ENCODE data around the gene ALOX15.

Gene ALOX15

DNA sequence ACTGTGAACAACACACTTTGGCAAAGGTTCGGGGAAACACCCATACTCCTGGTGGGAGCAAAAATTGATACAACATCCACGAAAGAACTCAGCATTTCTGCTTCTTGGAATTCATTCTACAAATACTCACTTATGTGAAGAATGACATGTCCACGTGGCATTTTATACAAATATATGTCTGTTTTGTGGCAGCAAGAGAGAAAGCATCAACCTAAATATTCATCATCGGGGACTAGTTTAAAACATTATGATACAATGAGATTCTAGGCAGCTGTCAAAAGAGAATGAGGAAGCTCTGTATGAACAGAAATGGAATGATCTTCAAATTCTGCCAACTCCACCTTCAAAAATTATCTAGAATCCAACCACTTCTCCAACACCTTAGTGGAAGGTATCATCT is 25.7 kb upstream of the ALOX15 start:
- DNase-seq (ENCODE audit: low read depth), result no peak
- H3K4me3 ChIP-seq (ENCODE audit: control insufficient read depth, low read depth, low read length), result no peak overlapping the region
- TF ChIP-seq, protein P1, sequence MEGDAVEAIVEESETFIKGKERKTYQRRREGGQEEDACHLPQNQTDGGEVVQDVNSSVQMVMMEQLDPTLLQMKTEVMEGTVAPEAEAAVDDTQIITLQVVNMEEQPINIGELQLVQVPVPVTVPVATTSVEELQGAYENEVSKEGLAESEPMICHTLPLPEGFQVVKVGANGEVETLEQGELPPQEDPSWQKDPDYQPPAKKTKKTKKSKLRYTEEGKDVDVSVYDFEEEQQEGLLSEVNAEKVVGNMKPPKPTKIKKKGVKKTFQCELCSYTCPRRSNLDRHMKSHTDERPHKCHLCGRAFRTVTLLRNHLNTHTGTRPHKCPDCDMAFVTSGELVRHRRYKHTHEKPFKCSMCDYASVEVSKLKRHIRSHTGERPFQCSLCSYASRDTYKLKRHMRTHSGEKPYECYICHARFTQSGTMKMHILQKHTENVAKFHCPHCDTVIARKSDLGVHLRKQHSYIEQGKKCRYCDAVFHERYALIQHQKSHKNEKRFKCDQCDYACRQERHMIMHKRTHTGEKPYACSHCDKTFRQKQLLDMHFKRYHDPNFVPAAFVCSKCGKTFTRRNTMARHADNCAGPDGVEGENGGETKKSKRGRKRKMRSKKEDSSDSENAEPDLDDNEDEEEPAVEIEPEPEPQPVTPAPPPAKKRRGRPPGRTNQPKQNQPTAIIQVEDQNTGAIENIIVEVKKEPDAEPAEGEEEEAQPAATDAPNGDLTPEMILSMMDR (conservative IDR thresholded peaks at IDR 0.05; ENCODE audit: control insufficient read depth, insufficient read depth, low read depth, low read length), result no peak

DNA sequence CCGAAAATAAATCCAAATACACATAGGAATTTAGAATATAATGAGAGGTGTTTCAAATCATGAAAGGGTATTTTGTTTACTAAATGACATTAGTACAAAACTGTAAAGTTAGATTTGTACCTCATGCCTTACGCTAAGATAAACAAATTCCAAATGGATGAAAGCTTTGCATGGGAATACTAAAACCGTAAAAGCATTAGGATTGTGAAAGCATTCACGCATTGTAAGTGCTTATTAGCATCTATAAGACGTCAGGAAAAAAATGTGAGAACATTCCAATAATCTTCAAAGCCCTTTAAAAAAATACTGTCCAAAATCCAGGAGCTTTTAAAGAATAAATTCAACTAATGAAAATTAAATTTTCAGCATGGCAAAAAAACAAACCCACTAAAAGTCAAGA is 24.8 kb upstream of the ALOX15 start:
- H3K4me3 ChIP-seq (ENCODE audit: control insufficient read depth, low read depth, low read length), result no peak overlapping the region
- DNase-seq (ENCODE audit: low read depth), result no peak

DNA sequence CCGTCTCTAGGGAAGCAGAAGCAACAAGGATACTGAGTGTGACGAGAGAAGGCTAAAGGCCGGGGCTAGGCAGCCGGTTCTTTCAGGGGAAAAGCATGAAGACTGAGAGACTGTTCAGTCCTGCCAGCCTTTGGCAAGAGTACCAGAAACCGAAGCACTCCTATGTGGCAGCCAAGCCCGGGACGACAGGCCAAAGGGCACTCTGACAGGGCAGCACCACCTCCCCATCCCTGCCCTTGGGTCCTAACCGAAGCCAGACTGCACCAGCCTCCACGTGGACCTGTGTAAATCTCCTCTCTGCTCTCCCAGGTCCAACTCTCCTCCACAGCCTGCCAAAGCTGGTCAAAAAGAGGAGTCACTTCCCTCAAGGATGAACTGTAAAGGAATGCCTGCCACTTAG is 23.5 kb upstream of the ALOX15 start:
- TF ChIP-seq, protein P1 (conservative IDR thresholded peaks at IDR 0.05; ENCODE audit: control insufficient read depth, insufficient read depth, low read depth, low read length), result no peak
- no peak overlapping the region for H3K4me3 ChIP-seq (ENCODE audit: control insufficient read depth, low read depth, low read length)
- no peak for DNase-seq (ENCODE audit: low read depth)

More for the DNA sequence above, 24.8 kb upstream of the ALOX15 start:
- TF ChIP-seq, protein P1 (conservative IDR thresholded peaks at IDR 0.05; ENCODE audit: control insufficient read depth, insufficient read depth, low read depth, low read length), result no peak

DNA sequence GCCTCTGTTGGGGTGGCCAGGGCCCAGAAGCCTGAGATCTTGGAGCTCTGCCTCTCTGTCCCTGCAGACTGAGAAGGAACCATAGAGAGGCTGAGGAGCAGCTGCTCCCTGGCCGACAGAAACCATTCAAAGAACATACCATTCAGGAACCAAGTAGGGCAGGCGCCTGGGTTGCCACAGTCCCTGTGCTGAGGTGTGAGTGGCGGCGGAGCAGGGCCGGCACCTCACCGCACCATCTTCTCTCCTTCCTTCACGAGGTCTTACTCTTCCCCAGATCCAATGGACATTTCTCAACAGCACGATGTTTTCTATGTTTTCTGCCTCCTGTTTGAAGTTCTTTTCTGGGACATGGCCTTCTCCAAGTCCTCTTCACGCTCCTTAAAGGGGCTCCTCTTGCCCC is 22.8 kb upstream of the ALOX15 start:
- H3K4me3 ChIP-seq (ENCODE audit: control insufficient read depth, low read depth, low read length), result no peak overlapping the region
- TF ChIP-seq, protein P1 (conservative IDR thresholded peaks at IDR 0.05; ENCODE audit: control insufficient read depth, insufficient read depth, low read depth, low read length), result no peak
- no peak for DNase-seq (ENCODE audit: low read depth)

DNA sequence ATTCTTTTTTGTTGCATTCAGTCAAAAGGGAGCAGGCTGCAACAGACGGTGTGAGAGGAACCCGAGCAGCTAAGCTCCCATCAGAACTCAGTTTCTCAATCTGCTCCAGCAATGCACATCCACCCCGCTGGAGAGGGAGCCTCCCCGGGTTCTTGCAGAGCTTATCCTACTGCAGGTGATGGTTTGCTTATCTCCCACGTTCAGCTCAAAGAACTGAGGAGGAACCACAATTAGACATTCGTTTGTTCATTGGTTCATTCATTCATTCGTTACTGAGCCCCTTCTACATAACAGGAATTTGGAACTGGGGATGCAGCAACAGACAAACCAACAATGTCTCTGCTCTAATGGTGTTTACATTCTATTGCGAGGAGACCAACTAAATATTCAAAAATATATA is 22.2 kb upstream of the ALOX15 start:
- no peak overlapping the region for H3K4me3 ChIP-seq (ENCODE audit: control insufficient read depth, low read depth, low read length)
- no peak for DNase-seq (ENCODE audit: low read depth)
- TF ChIP-seq, protein P1 (conservative IDR thresholded peaks at IDR 0.05; ENCODE audit: control insufficient read depth, insufficient read depth, low read depth, low read length), result no peak

DNA sequence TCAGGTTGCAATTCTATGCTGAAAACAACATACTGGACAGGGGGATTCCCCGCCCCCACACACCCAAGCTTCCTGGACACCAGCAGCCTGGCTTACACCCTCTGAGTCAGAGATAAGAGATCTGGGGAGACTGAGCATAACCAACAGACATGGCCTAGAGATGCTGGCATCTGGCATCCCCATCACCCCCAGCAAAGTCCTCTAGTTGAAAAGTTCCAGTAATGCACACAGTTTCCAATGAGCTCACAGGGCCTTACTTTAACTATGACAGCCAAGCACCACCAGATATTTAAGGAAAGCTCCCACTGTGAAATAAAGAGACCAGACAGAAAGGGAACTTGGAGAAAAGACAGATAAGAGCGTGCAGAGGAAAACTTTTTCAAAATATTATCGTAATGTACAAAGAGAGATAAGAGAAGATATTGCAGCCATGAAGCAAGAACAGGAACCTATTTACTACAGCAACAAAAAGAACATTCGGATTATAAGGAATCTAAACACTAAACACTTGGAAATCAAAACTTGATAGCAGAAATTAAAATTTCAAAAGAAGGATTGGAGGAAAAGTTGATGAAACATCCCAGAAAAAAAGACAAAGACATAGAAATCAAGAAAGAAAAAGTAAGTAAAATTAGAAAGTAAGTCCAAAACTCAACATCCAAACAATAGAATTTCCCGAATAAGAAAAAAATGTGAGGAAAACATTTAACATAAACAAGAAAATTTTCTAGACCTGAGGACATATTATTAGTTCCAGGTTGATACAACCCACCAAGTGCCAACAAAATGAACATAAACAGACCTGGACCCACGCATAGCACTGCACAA is 17.2 kb upstream of the ALOX15 start:
- TF ChIP-seq, protein P1 (conservative IDR thresholded peaks at IDR 0.05; ENCODE audit: control insufficient read depth, insufficient read depth, low read depth, low read length), result no peak
- no peak overlapping the region for H3K4me3 ChIP-seq (ENCODE audit: control insufficient read depth, low read depth, low read length)
- peak; percentile 28 for DNase-seq (ENCODE audit: low read depth)

All from fibroblast of mammary gland (primary cell).